Esophagus squamous epithelium (tissue), 4 donors: ENCODE data around the gene GDI2.

Source experiments
- POLR2A ChIP-seq, 4 donors: fragments of 450-650 bp; IDR thresholded peaks; one replicate each; pipeline ENCODE4 v1.6.1; 2017; ENCODE audit warnings: antibody characterized with exemption in 4 of 4, mild to moderate bottlenecking in 4 of 4, moderate library complexity in 3 of 4
- TF ChIP-seq, protein P1 (sequence below), 6 experiments: fragments of 450-650 bp in 4 of 6; fragments of 200-600 bp in 2 of 6; sonication (generic) in 2 of 6; IDR thresholded peaks; one replicate each; pipeline ENCODE4 v1.5.1; 2016 to 2019; ENCODE audit warnings: antibody characterized with exemption in 6 of 6, mild to moderate bottlenecking in 4 of 6, moderate library complexity in 4 of 6

DNA sequence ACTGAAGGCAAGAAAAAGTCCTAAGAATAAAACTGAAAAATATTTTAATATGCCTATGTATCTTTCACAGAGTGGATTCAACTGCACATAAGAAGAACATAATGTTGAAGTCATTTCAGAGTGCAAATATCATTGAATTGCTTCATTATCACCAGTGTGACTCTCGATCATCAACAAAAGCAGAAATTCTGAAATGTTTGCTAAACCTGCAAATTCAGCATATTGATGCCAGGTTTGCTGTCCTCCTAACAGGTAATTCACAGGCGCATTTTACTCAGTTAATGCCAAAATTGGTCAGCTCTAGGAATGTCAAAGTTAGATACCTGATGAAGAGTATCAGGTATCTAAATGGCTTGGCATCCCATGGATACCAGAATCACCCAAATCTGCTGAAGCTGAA lies 52.0 kb downstream of the GDI2 start:
- TF ChIP-seq, protein P1, sequence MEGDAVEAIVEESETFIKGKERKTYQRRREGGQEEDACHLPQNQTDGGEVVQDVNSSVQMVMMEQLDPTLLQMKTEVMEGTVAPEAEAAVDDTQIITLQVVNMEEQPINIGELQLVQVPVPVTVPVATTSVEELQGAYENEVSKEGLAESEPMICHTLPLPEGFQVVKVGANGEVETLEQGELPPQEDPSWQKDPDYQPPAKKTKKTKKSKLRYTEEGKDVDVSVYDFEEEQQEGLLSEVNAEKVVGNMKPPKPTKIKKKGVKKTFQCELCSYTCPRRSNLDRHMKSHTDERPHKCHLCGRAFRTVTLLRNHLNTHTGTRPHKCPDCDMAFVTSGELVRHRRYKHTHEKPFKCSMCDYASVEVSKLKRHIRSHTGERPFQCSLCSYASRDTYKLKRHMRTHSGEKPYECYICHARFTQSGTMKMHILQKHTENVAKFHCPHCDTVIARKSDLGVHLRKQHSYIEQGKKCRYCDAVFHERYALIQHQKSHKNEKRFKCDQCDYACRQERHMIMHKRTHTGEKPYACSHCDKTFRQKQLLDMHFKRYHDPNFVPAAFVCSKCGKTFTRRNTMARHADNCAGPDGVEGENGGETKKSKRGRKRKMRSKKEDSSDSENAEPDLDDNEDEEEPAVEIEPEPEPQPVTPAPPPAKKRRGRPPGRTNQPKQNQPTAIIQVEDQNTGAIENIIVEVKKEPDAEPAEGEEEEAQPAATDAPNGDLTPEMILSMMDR (IDR thresholded peaks at IDR 0.05): no peak
- no peak for TF ChIP-seq POLR2A (IDR thresholded peaks at IDR 0.05)
